ES-I3 (cell line): ENCODE results near the gene CLMP.

ENCODE experiments used
- H3K36me3 ChIP-seq: 2 replicates; pipeline ENCODE4 v1.6.1; 2013; ENCODE audit warnings: mild to moderate bottlenecking, low read length, control low read depth, moderate library complexity; ENCODE audit not compliant: insufficient read depth
- H3K4me1 ChIP-seq: 2 replicates; pipeline ENCODE4 v1.6.1; 2013; ENCODE audit warnings: mild to moderate bottlenecking, control low read depth, low read length; ENCODE audit not compliant: insufficient read depth
- H3K9ac ChIP-seq: 2 replicates; pipeline ENCODE4 v1.6.1; 2013; ENCODE audit warnings: low read depth, mild to moderate bottlenecking, low read length, moderate library complexity
- H3K9me3 ChIP-seq: 2 replicates; pipeline ENCODE4 v1.6.1; 2013; ENCODE audit warnings: mild to moderate bottlenecking, low read length, moderate library complexity; ENCODE audit not compliant: control insufficient read depth, insufficient read depth

The CLMP gene

GRCh38 chr11:123188508-123189165 is 6.4 kb downstream of the CLMP start:
- Histone ChIP-seq H3K36me3 (no peaks in the 10 kb centered on the region; the same call in 1 of the 2 replicates), H3K9ac (peak overlapping the region; percentile 26; the same call in 1 of the 2 replicates), H3K4me1 (peaks cover 46% of the 10 kb centered on the region), H3K9me3 (no peaks in the 10 kb centered on the region)

- peaks cover 39% of the 10 kb centered on the region for H3K4me1 ChIP-seq
- no peaks in the 10 kb centered on the region; the same call in 1 of the 2 replicates for H3K36me3 ChIP-seq
- peak overlapping the region; percentile 26; the same call in 1 of the 2 replicates for H3K9ac ChIP-seq
These were observed 7.2 kb downstream of the CLMP start for GRCh38 chr11:123187665-123188507.

GRCh38 chr11:123187248-123187647 is 7.8 kb downstream of the CLMP start:
- H3K4me1 ChIP-seq: peaks cover 35% of the 10 kb centered on the region; the same call in 1 of the 2 replicates
- H3K9ac ChIP-seq: no peak overlapping the region
- H3K36me3 ChIP-seq: no peaks in the 10 kb centered on the region; the same call in 1 of the 2 replicates
- no peaks in the 10 kb centered on the region for H3K9me3 ChIP-seq

More at GRCh38 chr11:123187665-123188507, 7.2 kb downstream of the CLMP start:
- H3K9me3 ChIP-seq: no peaks in the 10 kb centered on the region

- Histone ChIP-seq H3K9me3 (no peaks in the 10 kb centered on the region), H3K9ac (no peak overlapping the region), H3K36me3 (no peaks in the 10 kb centered on the region), H3K4me1 (peaks cover 39% of the 10 kb centered on the region; the same call in 1 of the 2 replicates)
These were observed 8.8 kb downstream of the CLMP start for GRCh38 chr11:123186286-123186685.

- no peaks in the 10 kb centered on the region for H3K36me3 ChIP-seq
- no peaks in the 10 kb centered on the region for H3K9me3 ChIP-seq
- H3K9ac ChIP-seq: no peak overlapping the region
- H3K4me1 ChIP-seq: peaks cover 41% of the 10 kb centered on the region; the same call in 1 of the 2 replicates
These were observed 9.7 kb downstream of the CLMP start for GRCh38 chr11:123185326-123185725.

GRCh38 chr11:123184531-123184930 is 10.5 kb downstream of the CLMP start:
- no peaks in the 10 kb centered on the region for H3K9me3 ChIP-seq
- H3K4me1 ChIP-seq: peaks cover 41% of the 10 kb centered on the region; the same call in 1 of the 2 replicates
- H3K9ac ChIP-seq: no peak overlapping the region
- no peaks in the 10 kb centered on the region for H3K36me3 ChIP-seq

- Histone ChIP-seq H3K4me1 (peaks cover 42% of the 10 kb centered on the region), H3K9me3 (no peaks in the 10 kb centered on the region), H3K9ac (no peak overlapping the region), H3K36me3 (no peaks in the 10 kb centered on the region)
These were observed 11.5 kb downstream of the CLMP start for GRCh38 chr11:123183391-123184099.

GRCh38 chr11:123181767-123182500 is 13.1 kb downstream of the CLMP start:
- no peaks in the 10 kb centered on the region for H3K9me3 ChIP-seq
- peaks cover 32% of the 10 kb centered on the region for H3K4me1 ChIP-seq
- H3K9ac ChIP-seq: no peak overlapping the region
- no peaks in the 10 kb centered on the region for H3K36me3 ChIP-seq

- H3K4me1 ChIP-seq: peaks cover 36% of the 10 kb centered on the region
- no peak overlapping the region for H3K9ac ChIP-seq
- H3K36me3 ChIP-seq: no peaks in the 10 kb centered on the region
- no peaks in the 10 kb centered on the region for H3K9me3 ChIP-seq
These were observed 14.0 kb downstream of the CLMP start for GRCh38 chr11:123181075-123181474.

- Histone ChIP-seq H3K36me3 (no peaks in the 10 kb centered on the region), H3K9me3 (no peaks in the 10 kb centered on the region), H3K9ac (no peak overlapping the region), H3K4me1 (peaks cover 31% of the 10 kb centered on the region)
These were observed 14.5 kb downstream of the CLMP start for GRCh38 chr11:123180574-123180973.

- H3K9me3 ChIP-seq: no peaks in the 10 kb centered on the region
- H3K36me3 ChIP-seq: no peaks in the 10 kb centered on the region
- no peak overlapping the region for H3K9ac ChIP-seq
- H3K4me1 ChIP-seq: peaks cover 32% of the 10 kb centered on the region
These were observed 14.9 kb downstream of the CLMP start for GRCh38 chr11:123180166-123180565.

- H3K36me3 ChIP-seq: no peaks in the 10 kb centered on the region
- no peak overlapping the region for H3K9ac ChIP-seq
- H3K4me1 ChIP-seq: peaks cover 35% of the 10 kb centered on the region
- no peaks in the 10 kb centered on the region for H3K9me3 ChIP-seq
These were observed 15.5 kb downstream of the CLMP start for GRCh38 chr11:123179586-123179985.

GRCh38 chr11:123178186-123178585 is 16.9 kb downstream of the CLMP start:
- no peak overlapping the region for H3K9ac ChIP-seq
- H3K4me1 ChIP-seq: peaks cover 32% of the 10 kb centered on the region
- no peaks in the 10 kb centered on the region for H3K9me3 ChIP-seq
- peaks cover 4% of the 10 kb centered on the region; the same call in 1 of the 2 replicates for H3K36me3 ChIP-seq

GRCh38 chr11:123176785-123177184 is 18.3 kb downstream of the CLMP start:
- Histone ChIP-seq H3K9me3 (no peaks in the 10 kb centered on the region), H3K4me1 (peaks cover 32% of the 10 kb centered on the region), H3K9ac (no peak overlapping the region), H3K36me3 (peaks cover 4% of the 10 kb centered on the region; the same call in 1 of the 2 replicates)
